PC-3 (cell line): ENCODE data around the gene ALDH16A1. TPM values are rescaled to one million over a fixed set of nuclear protein-coding genes. Genes with fewer than 3 reads are reported as not detected.

Source experiments
- ATAC-seq: fragments of 200-7000 bp; cut with Tn5 transposase; 2 replicates; pipeline ENCODE4 v1.9.1; 2020; ENCODE audit warnings: mild to moderate bottlenecking, moderate library complexity
- BruUV-seq: library from RNA; stranded (reverse); fragments of 400-500 nt; replicated peaks from 2 replicates; lab custom pipeline; 2021; lab: Mats Ljungman, UMichigan
- CTCF ChIA-PET: fragments of 300-600 bp; sonication (Branson Sonifier 250); formaldehyde crosslinking; loops from one replicate; lab custom pipeline; 2022; ENCODE audit warnings: antibody characterized with exemption; lab: Charles Lee
- POLR2A ChIA-PET: fragments of 300-600 bp; sonication (Branson Sonifier 250); formaldehyde crosslinking; loops from one replicate; lab custom pipeline; 2022; ENCODE audit warnings: antibody characterized with exemption; ENCODE audit not compliant: unreplicated experiment; lab: Charles Lee
- DNase-seq: peaks from one replicate; pipeline ENCODE4 v3.0.0-alpha.2; 2015
- H2AFZ ChIP-seq: fragments of 300-600 bp; sonication (generic); 2 replicates; pipeline ENCODE4 v1.6.0; 2016; ENCODE audit warnings: antibody characterized with exemption, low read length
- H3F3A ChIP-seq: fragments of 300-600 bp; sonication (generic); one replicate; pipeline ENCODE4 v1.6.0; 2017; ENCODE audit warnings: antibody characterized with exemption, low read length, control low read depth, mild to moderate bottlenecking; ENCODE audit not compliant: unreplicated experiment
- H3K27ac ChIP-seq: fragments of 300-600 bp; sonication (generic); 2 replicates; pipeline ENCODE4 v1.5.1; 2016; ENCODE audit warnings: mild to moderate bottlenecking, low read length
- H3K27me3 ChIP-seq: fragments of 300-600 bp; sonication (generic); 2 replicates; pipeline ENCODE4 v1.6.1; 2016; ENCODE audit warnings: low read length, mixed read lengths
- H3K36me3 ChIP-seq: fragments of 300-600 bp; sonication (generic); 2 replicates; pipeline ENCODE4 v1.6.1; 2016; ENCODE audit warnings: low read depth, mixed run types, low read length, mixed read lengths
- H3K4me1 ChIP-seq: fragments of 300-600 bp; sonication (generic); 2 replicates; pipeline ENCODE4 v1.5.1; 2016; ENCODE audit warnings: low read length; ENCODE audit not compliant: insufficient read depth
- H3K4me2 ChIP-seq: fragments of 300-600 bp; sonication (generic); 2 replicates; pipeline ENCODE4 v1.6.0; 2016; ENCODE audit warnings: low read length
- H3K4me3 ChIP-seq: fragments of 300-600 bp; sonication (generic); 2 replicates; pipeline ENCODE4 v1.5.1; 2016; ENCODE audit warnings: mild to moderate bottlenecking, low read length, mixed read lengths
- H3K79me2 ChIP-seq: fragments of 300-600 bp; sonication (generic); 2 replicates; pipeline ENCODE4 v1.6.1; 2017; ENCODE audit warnings: low read length, mixed read lengths
- H3K9ac ChIP-seq: fragments of 300-600 bp; sonication (generic); 2 replicates; pipeline ENCODE4 v1.6.0; 2016; ENCODE audit warnings: mild to moderate bottlenecking, low read length
- H3K9me2 ChIP-seq: fragments of 300-600 bp; sonication (generic); replicated peaks from 2 replicates; pipeline ENCODE4 v1.6.1; 2016; ENCODE audit warnings: mixed run types, low read length, mixed read lengths
- H3K9me3 ChIP-seq: fragments of 300-600 bp; sonication (generic); 2 replicates; pipeline ENCODE4 v1.6.1; 2016; ENCODE audit warnings: low read length, mixed read lengths
- H4K20me1 ChIP-seq: fragments of 300-600 bp; sonication (generic); 2 replicates; pipeline ENCODE4 v1.6.1; 2016; ENCODE audit warnings: low read length, mixed read lengths
- CTCF ChIP-seq: fragments of 300-600 bp; sonication (generic); conservative IDR thresholded peaks from 2 replicates; pipeline ENCODE4 v1.5.1; 2017; ENCODE audit warnings: antibody characterized with exemption, low read depth, mild to moderate bottlenecking, low read length
- EZH2 ChIP-seq: fragments of 300-600 bp; sonication (generic); IDR thresholded peaks from one replicate; pipeline ENCODE4 v1.6.1; 2017; ENCODE audit warnings: antibody characterized with exemption, mild to moderate bottlenecking, low read length; ENCODE audit not compliant: unreplicated experiment
- EZH2phosphoT487 ChIP-seq: fragments of 300-600 bp; sonication (generic); IDR thresholded peaks from 2 replicates; pipeline ENCODE4 v1.6.1; 2018; ENCODE audit warnings: mild to moderate bottlenecking, antibody characterized with exemption, low read length, borderline replicate concordance
- intact Hi-C: fragments of 100-400 bp; cut with micrococcal nuclease; formaldehyde crosslinking; loops from 2 replicates; pipeline ENCODE4 v1.9.0; 2023
- total RNA-seq: library from RNA; depleted of rRNA; stranded (reverse); fragments of >200 nt; gene quantifications from 2 replicates; pipeline ENCODE4 v1.2.3, GENCODE V29; 2014

Gene ALDH16A1
- total RNA-seq, 1 experiment from 2014 or later = not detected

DNA sequence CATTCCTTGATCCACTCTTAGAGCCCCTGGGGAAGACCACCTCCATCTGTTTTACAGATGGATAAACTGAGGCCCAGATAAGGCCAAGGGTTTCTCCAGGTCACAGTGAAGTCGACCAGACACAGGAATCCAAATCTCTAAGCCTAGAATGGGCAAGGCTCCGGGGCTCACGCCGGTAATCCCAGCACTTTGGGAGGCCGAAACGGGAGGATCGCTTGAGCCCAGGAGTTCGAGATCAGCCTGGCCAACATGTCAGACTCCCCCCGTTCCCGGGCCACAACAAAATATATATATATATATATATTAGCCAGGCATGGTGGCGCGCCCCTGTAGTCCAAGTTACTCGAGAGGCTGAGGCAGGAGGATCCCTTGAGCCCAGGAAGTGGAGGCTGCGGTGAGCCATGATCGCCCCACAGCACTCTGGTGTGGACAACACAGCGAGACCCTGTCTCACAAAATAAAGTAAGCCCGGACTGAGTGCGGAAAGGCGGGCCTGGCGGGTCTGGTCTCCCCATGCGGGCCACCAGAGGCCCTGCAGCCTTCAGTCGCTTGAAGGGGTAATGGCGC is 33.8 kb downstream of the ALDH16A1 start:
- H3K9ac ChIP-seq = peak overlapping the region; percentile 59
- H3K9me3 ChIP-seq = no peaks in the 10 kb centered on the region
- intact Hi-C loops = loop anchor here (1.0 kb wide), 1 partner anchor 35 kb away; the partner anchor contains the start of gene PIH1D1
- H3K27ac ChIP-seq = no peak overlapping the region
- no peaks in the 10 kb centered on the region for H3K27me3 ChIP-seq
- peaks cover 38% of the 10 kb centered on the region for H3K79me2 ChIP-seq
- H4K20me1 ChIP-seq = peaks cover 38% of the 10 kb centered on the region
- CTCF ChIA-PET = no interaction called here
- peaks cover 12% of the 10 kb centered on the region; the same call in 1 of the 2 replicates for H3K4me1 ChIP-seq
- peak overlapping the region; percentile 90 for H2AFZ ChIP-seq
- H3K4me2 ChIP-seq = peak overlapping the region; percentile 69
- peaks cover 41% of the 10 kb centered on the region for H3K36me3 ChIP-seq
- H3K9me2 ChIP-seq = no peaks in the 10 kb centered on the region
- no peak; the same call in 1 of the 2 replicates for ATAC-seq
- no TSS peak for BruUV-seq
- DNase-seq = no peak
- peaks cover 29% of the 10 kb centered on the region for H3F3A ChIP-seq
- POLR2A ChIA-PET = interaction anchor here (0.5 kb wide), 1 partner anchor 16 kb away, joined by 3 read pairs; no protein-coding TSS in a partner anchor
- 0 out of 2 replicates have a peak overlapping the region, but pooled peaks have one; percentile 13 for H3K4me3 ChIP-seq
- no peak for TF ChIP-seq EZH2phosphoT487
- TF ChIP-seq EZH2 = no peak

- H3K27me3 ChIP-seq = no peaks in the 10 kb centered on the region
- no peaks in the 10 kb centered on the region for H3K9me3 ChIP-seq
- H3K4me3 ChIP-seq = peak within 1 kb of the TSS; percentile 89
- no peaks in the 10 kb centered on the region for H3K9me2 ChIP-seq
- ATAC-seq = peak; percentile 96
- peak within 1 kb of the TSS; percentile 56 for H3K27ac ChIP-seq
- H3F3A ChIP-seq = peaks cover 36% of the 10 kb centered on the region
- peaks cover 12% of the 10 kb centered on the region; the same call in 1 of the 2 replicates for H3K4me1 ChIP-seq
- peaks cover 38% of the 10 kb centered on the region for H3K79me2 ChIP-seq
- H3K9ac ChIP-seq = peak within 1 kb of the TSS; percentile 97
- peak; percentile 100 for DNase-seq
- H3K36me3 ChIP-seq = peaks cover 48% of the 10 kb centered on the region
- peak within 1 kb of the TSS; percentile 90 for H2AFZ ChIP-seq
- ChIA-PET POLR2A (interaction anchor here (0.7 kb wide), 1 partner anchor 153 kb away, joined by 4 read pairs; no protein-coding TSS in a partner anchor), CTCF (no interaction called here)
- H4K20me1 ChIP-seq = peaks cover 41% of the 10 kb centered on the region
- intact Hi-C loops = loop anchor here (1.0 kb wide), 1 partner anchor 36 kb away; the partner anchor contains the start of gene PIH1D1
- peak within 1 kb of the TSS; percentile 80 for H3K4me2 ChIP-seq
- TF ChIP-seq EZH2phosphoT487 (no peak), CTCF (no peak), EZH2 (no peak)
- BruUV-seq = TSS peak; percentile 60
Observed at GRCh38 chr19:49487277-49488045, 34.4 kb downstream of the ALDH16A1 start, which contains the start of gene RPL13A. Gene RPL13A (plus strand): TSS chr19:49487608. CDS start chr19:49487630, 22 bp downstream.
